ENCODE results near the gene PEX26. TPM values are rescaled to one million over a fixed set of nuclear protein-coding genes. Genes with fewer than 3 reads are reported as not detected.
A peak's percentile ranks its signal among the peaks of the same experiment; 100 is the strongest.
"Not testable (repeated sequence)": the region's sequence is repeated elsewhere in the genome, so short reads cannot be mapped to it uniquely, and the experiment has no call there.

PEX26 gene
- total and polyA plus RNA-seq, 4 donors = 16.9 to 36.9 (median 19.5) TPM

- Histone ChIP-seq H3K4me3 (no peak overlapping the region), H3K9ac (ENCODE audit: insufficient read depth in 1 of 2, low read length in 2 of 2) (no peak overlapping the region)
- WGBS, 2 donors = 44 to 47% methylated on average over 29 of the region's 29 CpGs
Observed at GRCh38 chr22:18048441-18048898, 29.3 kb upstream of the PEX26 start.

GRCh38 chr22:18050065-18050464 lies 27.7 kb upstream of the PEX26 start:
- H3K9ac ChIP-seq (ENCODE audit: insufficient read depth in 1 of 2, low read length in 2 of 2) = no peak overlapping the region
- TF ChIP-seq CTCF (IDR thresholded peaks at IDR 0.05; ENCODE audit: control extremely low read depth, extremely low read depth) = no peak
- whole genome bisulfite sequencing, 2 donors = 74 to 79% methylated on average over 5 of the region's 5 CpGs

More at GRCh38 chr22:18048441-18048898, 29.3 kb upstream of the PEX26 start:
- Histone ChIP-seq H3K36me3 (ENCODE audit: control insufficient read depth in 4 of 4, insufficient read depth in 4 of 4, low read length in 4 of 4) (no peaks in the 10 kb centered on the region), H3K9me3 (ENCODE audit: control insufficient read depth in 4 of 4, insufficient read depth in 3 of 4, low read length in 3 of 4) (peaks cover 0 to 8% (median 0%) of the 10 kb centered on the region in 4 donors), H3K4me1 (ENCODE audit: control insufficient read depth in 5 of 5, insufficient read depth in 5 of 5, low read length in 5 of 5) (peaks cover 0 to 24% (median 4%) of the 10 kb centered on the region in 5 donors), H3K27ac (ENCODE audit: low read depth in 1 of 2, low read length in 1 of 2) (peak overlapping the region in 1 of 2 donors; percentile 45), H3K27me3 (ENCODE audit: control insufficient read depth in 3 of 3, insufficient read depth in 3 of 3, low read length in 2 of 3) (no peaks in the 10 kb centered on the region)
- peak; percentile 79 to 89 (median 79) for DNase-seq
- ATAC-seq (ENCODE audit: insufficient read depth, low FRiP score) = no peak
- TF ChIP-seq CTCF (IDR thresholded peaks at IDR 0.05; ENCODE audit: control extremely low read depth, extremely low read depth) = no peak

GRCh38 chr22:18051113-18051512 lies 26.7 kb upstream of the PEX26 start:
- not testable (repeated sequence) for H3K4me3 ChIP-seq; H3K9ac ChIP-seq (ENCODE audit: insufficient read depth in 1 of 2, low read length in 2 of 2); ATAC-seq (ENCODE audit: insufficient read depth, low FRiP score); H3K27ac ChIP-seq (ENCODE audit: low read depth in 1 of 2, low read length in 1 of 2); H3K36me3 ChIP-seq (ENCODE audit: control insufficient read depth in 4 of 4, insufficient read depth in 4 of 4, low read length in 4 of 4); H3K27me3 ChIP-seq (ENCODE audit: control insufficient read depth in 3 of 3, insufficient read depth in 3 of 3, low read length in 2 of 3); DNase-seq; H3K9me3 ChIP-seq (ENCODE audit: control insufficient read depth in 4 of 4, insufficient read depth in 3 of 4, low read length in 3 of 4)
- H3K4me1 ChIP-seq (ENCODE audit: control insufficient read depth in 5 of 5, insufficient read depth in 5 of 5, low read length in 5 of 5) = peaks cover 0 to 13% (median 0%) of the 10 kb centered on the region in 5 donors
- WGBS, 2 donors = 82 to 86% methylated on average over 12 of the region's 12 CpGs

More at GRCh38 chr22:18050065-18050464, 27.7 kb upstream of the PEX26 start:
- Histone ChIP-seq H3K27ac (ENCODE audit: low read depth in 1 of 2, low read length in 1 of 2) (no peak overlapping the region), H3K4me3 (no peak overlapping the region), H3K4me1 (ENCODE audit: control insufficient read depth in 5 of 5, insufficient read depth in 5 of 5, low read length in 5 of 5) (peaks cover 0 to 9% (median 0%) of the 10 kb centered on the region in 5 donors), H3K9me3 (ENCODE audit: control insufficient read depth in 4 of 4, insufficient read depth in 3 of 4, low read length in 3 of 4) (peaks cover 0 to 6% (median 0%) of the 10 kb centered on the region in 4 donors), H3K36me3 (ENCODE audit: control insufficient read depth in 4 of 4, insufficient read depth in 4 of 4, low read length in 4 of 4) (no peaks in the 10 kb centered on the region), H3K27me3 (ENCODE audit: control insufficient read depth in 3 of 3, insufficient read depth in 3 of 3, low read length in 2 of 3) (no peaks in the 10 kb centered on the region)
- ATAC-seq (ENCODE audit: insufficient read depth, low FRiP score) (no peak), DNase-seq (no peak)

- peaks cover 0 to 19% (median 3%) of the 10 kb centered on the region in 5 donors for H3K4me1 ChIP-seq (ENCODE audit: control insufficient read depth in 5 of 5, insufficient read depth in 5 of 5, low read length in 5 of 5)
- H3K36me3 ChIP-seq (ENCODE audit: control insufficient read depth in 4 of 4, insufficient read depth in 4 of 4, low read length in 4 of 4); H3K9me3 ChIP-seq (ENCODE audit: control insufficient read depth in 4 of 4, insufficient read depth in 3 of 4, low read length in 3 of 4); H3K4me3 ChIP-seq; H3K9ac ChIP-seq (ENCODE audit: insufficient read depth in 1 of 2, low read length in 2 of 2); H3K27ac ChIP-seq (ENCODE audit: low read depth in 1 of 2, low read length in 1 of 2); H3K27me3 ChIP-seq (ENCODE audit: control insufficient read depth in 3 of 3, insufficient read depth in 3 of 3, low read length in 2 of 3); DNase-seq; ATAC-seq (ENCODE audit: insufficient read depth, low FRiP score): not testable (repeated sequence)
- WGBS, 2 donors = 94 to 97% methylated on average over 35 to 46 of the region's 49 CpGs
Observed at GRCh38 chr22:18053216-18053946, 24.4 kb upstream of the PEX26 start.
